ENCODE measurements around the gene FZD10.

The FZD10 gene

GRCh38 chr12:130204541-130204953 is 42.3 kb downstream of the FZD10 start:
- H3K79me2 ChIP-seq (ENCODE audit: low read length), result no peaks in the 10 kb centered on the region
- no peaks in the 10 kb centered on the region for H3K36me3 ChIP-seq (replicated peaks; ENCODE audit: insufficient read depth, low read length)
- H3K9ac ChIP-seq (ENCODE audit: low read length), result no peak overlapping the region
- H2AFZ ChIP-seq (ENCODE audit: low read length), result no peak overlapping the region
- no peaks in the 10 kb centered on the region for H3F3A ChIP-seq (ENCODE audit: insufficient read depth, low read length)
- no peak overlapping the region for H3K4me2 ChIP-seq (ENCODE audit: low read depth, low read length)
- no peaks in the 10 kb centered on the region for H4K20me1 ChIP-seq (ENCODE audit: insufficient read depth, low read length)
- DNase-seq, result no peak
- H3K9me3 ChIP-seq (replicated peaks; ENCODE audit: insufficient read depth, low read length), result no peaks in the 10 kb centered on the region
- TF ChIP-seq EZH2 (optimal IDR thresholded peaks at IDR 0.05; ENCODE audit: low read depth, low read length), result no peak
- TF ChIP-seq EZH2phosphoT487 (IDR thresholded peaks at IDR 0.05; ENCODE audit: low read length), result no peak
- no peak for TF ChIP-seq CTCF (IDR thresholded peaks at IDR 0.05; ENCODE audit: low read length)
- H3K4me3 ChIP-seq (ENCODE audit: low read length), result no peak overlapping the region
- H3K4me1 ChIP-seq (ENCODE audit: low read length), result no peaks in the 10 kb centered on the region
- H3K9me2 ChIP-seq (replicated peaks; ENCODE audit: insufficient read depth, low read length), result no peaks in the 10 kb centered on the region
- no peak overlapping the region for H3K27ac ChIP-seq (ENCODE audit: low read length)
- no peaks in the 10 kb centered on the region for H3K27me3 ChIP-seq (replicated peaks; ENCODE audit: insufficient read depth, low read length)

GRCh38 chr12:130205495-130205894 is 43.2 kb downstream of the FZD10 start:
- Histone ChIP-seq H3K27me3 (replicated peaks; ENCODE audit: insufficient read depth, low read length) (no peaks in the 10 kb centered on the region), H3K79me2 (ENCODE audit: low read length) (no peaks in the 10 kb centered on the region), H4K20me1 (ENCODE audit: insufficient read depth, low read length) (no peaks in the 10 kb centered on the region), H3F3A (ENCODE audit: insufficient read depth, low read length) (no peaks in the 10 kb centered on the region), H3K4me2 (ENCODE audit: low read depth, low read length) (no peak overlapping the region), H3K9me2 (replicated peaks; ENCODE audit: insufficient read depth, low read length) (no peaks in the 10 kb centered on the region), H3K36me3 (replicated peaks; ENCODE audit: insufficient read depth, low read length) (no peaks in the 10 kb centered on the region), H3K4me3 (ENCODE audit: low read length) (no peak overlapping the region), H3K27ac (ENCODE audit: low read length) (no peak overlapping the region), H3K4me1 (ENCODE audit: low read length) (no peaks in the 10 kb centered on the region), H3K9me3 (replicated peaks; ENCODE audit: insufficient read depth, low read length) (no peaks in the 10 kb centered on the region), H2AFZ (ENCODE audit: low read length) (no peak overlapping the region), H3K9ac (ENCODE audit: low read length) (no peak overlapping the region)
- DNase-seq, result no peak
- TF ChIP-seq EZH2 (optimal IDR thresholded peaks at IDR 0.05; ENCODE audit: low read depth, low read length), result no peak
- no peak for TF ChIP-seq EZH2phosphoT487 (IDR thresholded peaks at IDR 0.05; ENCODE audit: low read length)
- TF ChIP-seq CTCF (IDR thresholded peaks at IDR 0.05; ENCODE audit: low read length), result no peak

GRCh38 chr12:130212384-130212989 is 50.2 kb downstream of the FZD10 start:
- H3K4me2 ChIP-seq (ENCODE audit: low read depth, low read length), result no peak overlapping the region
- no peaks in the 10 kb centered on the region for H4K20me1 ChIP-seq (ENCODE audit: insufficient read depth, low read length)
- H3K27me3 ChIP-seq (replicated peaks; ENCODE audit: insufficient read depth, low read length), result no peaks in the 10 kb centered on the region
- no peaks in the 10 kb centered on the region for H3K36me3 ChIP-seq (replicated peaks; ENCODE audit: insufficient read depth, low read length)
- H3K9me3 ChIP-seq (replicated peaks; ENCODE audit: insufficient read depth, low read length), result no peaks in the 10 kb centered on the region
- no peaks in the 10 kb centered on the region for H3F3A ChIP-seq (ENCODE audit: insufficient read depth, low read length)
- H3K4me1 ChIP-seq (ENCODE audit: low read length), result no peaks in the 10 kb centered on the region
- H3K9ac ChIP-seq (ENCODE audit: low read length), result no peak overlapping the region
- DNase-seq, result no peak
- no peaks in the 10 kb centered on the region for H3K79me2 ChIP-seq (ENCODE audit: low read length)
- no peak overlapping the region for H2AFZ ChIP-seq (ENCODE audit: low read length)
- no peaks in the 10 kb centered on the region for H3K9me2 ChIP-seq (replicated peaks; ENCODE audit: insufficient read depth, low read length)
- no peak overlapping the region for H3K27ac ChIP-seq (ENCODE audit: low read length)
- no peak overlapping the region for H3K4me3 ChIP-seq (ENCODE audit: low read length)
- TF ChIP-seq EZH2phosphoT487 (IDR thresholded peaks at IDR 0.05; ENCODE audit: low read length), result no peak
- TF ChIP-seq CTCF (IDR thresholded peaks at IDR 0.05; ENCODE audit: low read length), result no peak
- TF ChIP-seq EZH2 (optimal IDR thresholded peaks at IDR 0.05; ENCODE audit: low read depth, low read length), result no peak

Data from MM.1S (cell line).